NT2/D1 (cell line): ENCODE data around the gene DSCAM.

Experiments
- SUZ12 ChIP-seq: IDR thresholded peaks from 2 replicates; pipeline ENCODE4 v1.6.1; 2011; ENCODE audit not compliant: insufficient read length, insufficient read depth; ENCODE audit errors: extremely low read depth
- YY1 ChIP-seq: IDR thresholded peaks from 2 replicates; pipeline ENCODE4 v1.6.1; 2011; ENCODE audit not compliant: insufficient read length, insufficient read depth
- ZNF274 ChIP-seq: IDR thresholded peaks from 2 replicates; pipeline ENCODE4 v1.6.1; 2011; ENCODE audit warnings: mild to moderate bottlenecking, low read depth, low read length

DNA sequence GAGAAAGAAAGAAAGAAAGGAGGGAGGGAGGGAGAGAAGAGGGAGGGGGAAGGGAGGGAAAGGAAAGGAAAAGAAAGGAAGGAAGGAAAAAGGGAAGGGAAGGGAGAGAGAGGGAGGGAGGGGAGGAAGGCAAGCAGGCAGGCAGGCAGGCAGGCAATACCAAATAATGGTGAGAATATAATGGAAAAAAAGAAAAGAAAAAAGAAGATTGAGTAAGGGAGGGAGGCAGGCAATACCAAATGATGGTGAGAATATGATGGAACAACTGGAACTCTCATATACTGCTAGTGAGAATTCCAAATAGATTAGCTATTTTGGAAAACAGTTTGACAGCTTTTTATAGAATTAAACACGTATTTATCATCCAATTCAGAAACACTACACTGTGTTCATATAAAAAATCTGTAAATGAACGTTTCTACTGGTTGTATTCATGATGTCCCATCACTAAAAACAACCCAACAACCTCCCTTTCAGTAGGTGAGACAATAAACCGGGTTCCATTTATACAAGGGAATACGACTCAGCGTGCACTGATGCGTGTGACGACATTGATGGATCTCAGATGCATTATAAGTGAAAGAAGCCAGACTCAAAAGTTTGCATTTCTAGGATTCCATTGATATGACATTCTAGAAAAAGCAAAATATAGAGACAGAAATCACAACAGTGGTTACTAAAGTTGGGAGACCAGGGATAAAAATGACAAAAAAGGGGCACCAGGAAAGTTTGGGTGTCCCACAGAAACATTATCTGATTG lies 226.4 kb downstream of the DSCAM start:
- no peak for TF ChIP-seq YY1
- TF ChIP-seq SUZ12, result no peak
- TF ChIP-seq ZNF274, result no peak
